Heart left ventricle (tissue), 16 donors: ENCODE results near the gene KRTAP5-1. TPM values are rescaled to one million over a fixed set of nuclear protein-coding genes. Genes with fewer than 3 reads are reported as not detected.
"Not testable (repeated sequence)": the region's sequence is repeated elsewhere in the genome, so short reads cannot be mapped to it uniquely, and the experiment has no call there.

ENCODE experiments used
- ATAC-seq, 4 donors: fragments of 200-7000 bp; cut with Tn5 transposase; one replicate each; pipeline ENCODE4 v1.9.1; 2020 to 2022; ENCODE audit warnings: moderate library complexity in 4 of 4, mild to moderate bottlenecking in 3 of 4, moderate number of reproducible peaks in 1 of 4
- DNase-seq, 5 donors: peaks; one replicate each; pipeline ENCODE4 v3.0.0-alpha.2; 2020
- H3K27ac ChIP-seq, 12 donors: fragments of 200-600 bp; sonication (generic) in 4 of 12; one replicate each; pipeline versions ENCODE4 v1.5.0 to v1.8.0; 2016 to 2022; ENCODE audit warnings: mild to moderate bottlenecking in 2 of 12
- H3K27me3 ChIP-seq, 9 donors: fragments of 200-600 bp; sonication (generic) in 2 of 9; one replicate each; pipeline versions ENCODE4 v1.5.1 to v1.8.0; 2016 to 2022; ENCODE audit warnings: mild to moderate bottlenecking in 3 of 9
- H3K36me3 ChIP-seq, 9 donors: fragments of 200-600 bp; sonication (generic) in 2 of 9; one replicate each; pipeline versions ENCODE4 v1.5.0 to v1.8.0; 2018 to 2022; ENCODE audit warnings: mild to moderate bottlenecking in 2 of 9
- H3K4me1 ChIP-seq, 12 donors: fragments of 200-600 bp; sonication (generic) in 4 of 12; one replicate each; pipeline versions ENCODE4 v1.5.0 to v1.8.0; 2016 to 2022; ENCODE audit warnings: mild to moderate bottlenecking in 3 of 12
- H3K4me3 ChIP-seq, 12 donors: fragments of 200-600 bp; sonication (generic) in 4 of 12; one replicate each; pipeline versions ENCODE4 v1.5.0 to v1.8.0; 2017 to 2022; ENCODE audit warnings: mild to moderate bottlenecking in 9 of 12, moderate library complexity in 4 of 12
- H3K9me3 ChIP-seq, 12 donors: fragments of 200-600 bp; sonication (generic) in 4 of 12; one replicate each; pipeline versions ENCODE4 v1.5.0 to v1.8.0; 2016 to 2022; ENCODE audit warnings: mild to moderate bottlenecking in 1 of 12
- CTCF ChIP-seq, 12 donors: fragments of 200-600 bp; sonication (generic) in 4 of 12; IDR thresholded peaks; one replicate each; pipeline versions ENCODE4 v1.5.0 to v1.8.0; 2018 to 2022; ENCODE audit warnings: antibody characterized with exemption in 12 of 12, mild to moderate bottlenecking in 5 of 12
- POLR2A ChIP-seq, 2 donors: fragments of 450-650 bp; IDR thresholded peaks; one replicate each; pipeline ENCODE4 v1.6.1; 2017; ENCODE audit warnings: antibody characterized with exemption in 2 of 2, mild to moderate bottlenecking in 2 of 2, moderate library complexity in 2 of 2
- WGBS, 4 donors: extraction: QIAGEN DNeasy Blood & Tissue Kit in 2 of 4; methylation state at CpG; one replicate each; pipeline versions ENCODE4 v1.1.5 to v1.1.7; 2013 to 2018; 5-methylcytosine and 5-hydroxymethylcytosine counted together
- intact Hi-C, 10 donors: fragments of 100-400 bp; cut with DNase I; formaldehyde crosslinking; loops; one replicate each; pipeline versions ENCODE4 v1.11.1 to v1.14.2; 2022
- polyA plus RNA-seq, 2 donors: library from polyadenylated mRNA; stranded (reverse); fragments of 200-250 nt; gene quantifications; one replicate each; pipeline ENCODE4 v1.2.3, GENCODE V29; 2013
- total RNA-seq, 9 donors: library from RNA; depleted of rRNA in 2 of 9; stranded (reverse); fragments of >200 nt in 2 of 9; fragmentation: NEBNext Ultra II Directional in 3 of 9; extraction: Animal tissue kit (Norgen Biotek cat#: 25700) in 3 of 9; gene quantifications; one replicate each; pipeline versions ENCODE4 v1.1.0 to v1.2.4, GENCODE V29; 2016 to 2023
- donor health status: ischemic (EF 13 %, LVEDD 7.1; RV severe dilation, severe dysfunction).
- donor health status: healthy with polysubstance abuse.
- donor health status: DM: no; HTN: yes; CAD: no.
- donor health status: DM: no; HTN: no; CAD: no.
- donor health status: ischemic (EF 25% LVEDD 6.9; RV normal size, moderate dysfunction).
- donor health status: ischemic (EF 25% LVEDD 5.7; RV mildly dilated, moderate dysfunction).
- donor health status: healthy.
- donor health status: DM: yes; HTN: yes; CAD: no.
- donor health status: ischemic (EF 35%, LVEDD 5.7; RV mildly dilated, moderate dysfunction).
- donor health status: nonischemic (EF 11% LVEDD 7.7; RV severe dilation, severe dysfunction).
- donor health status: DM: yes; HTN: yes; CAD: no.
- donor health status: PGD.
- donor health status: ischemic (EF 29% LVEDD 5.4; RV normal size, mild dysfunction).
- donor health status: nonischemic (EF 23%, LVEDD 6.1; RV moderate dilation, normal function).

Gene KRTAP5-1
- total and polyA plus RNA-seq, 11 donors, result not detected

DNA sequence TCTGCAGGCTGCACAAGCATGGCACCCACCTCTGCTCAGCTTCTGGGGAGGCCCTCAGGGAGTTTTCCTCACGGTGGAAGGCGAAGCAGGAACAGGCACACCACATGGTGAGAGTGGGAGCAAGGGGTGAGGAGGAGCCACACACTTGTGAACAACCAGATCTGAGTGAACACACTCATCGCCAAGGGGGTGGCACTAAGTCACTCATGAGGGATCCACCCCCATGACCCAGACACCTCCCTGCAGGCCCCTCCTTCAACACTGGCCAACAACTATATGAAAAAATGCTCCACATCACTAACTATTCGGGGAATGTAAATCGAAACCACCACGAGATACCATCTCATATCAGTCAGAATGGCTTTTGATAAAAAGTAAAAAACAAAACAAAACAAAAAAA lies 13.7 kb upstream of the KRTAP5-1 start:
- Histone ChIP-seq H3K27me3 (peaks cover 0 to 8% (median under 1%) of the 10 kb centered on the region in 9 donors), H3K36me3 (no peaks in the 10 kb centered on the region), H3K4me1 (peaks cover 0 to 10% (median 0%) of the 10 kb centered on the region in 12 donors), H3K27ac (no peak overlapping the region), H3K9me3 (no peaks in the 10 kb centered on the region), H3K4me3 (no peak overlapping the region)
- ATAC-seq (no peak), DNase-seq (no peak)
- intact Hi-C loops, result no loop called here
- 46 to 80% (median 68%) methylated on average over 5 to 6 of the region's 6 CpGs for WGBS, 4 donors
- no peak for TF ChIP-seq POLR2A (IDR thresholded peaks at IDR 0.05)
- TF ChIP-seq CTCF (IDR thresholded peaks at IDR 0.05), result no peak

DNA sequence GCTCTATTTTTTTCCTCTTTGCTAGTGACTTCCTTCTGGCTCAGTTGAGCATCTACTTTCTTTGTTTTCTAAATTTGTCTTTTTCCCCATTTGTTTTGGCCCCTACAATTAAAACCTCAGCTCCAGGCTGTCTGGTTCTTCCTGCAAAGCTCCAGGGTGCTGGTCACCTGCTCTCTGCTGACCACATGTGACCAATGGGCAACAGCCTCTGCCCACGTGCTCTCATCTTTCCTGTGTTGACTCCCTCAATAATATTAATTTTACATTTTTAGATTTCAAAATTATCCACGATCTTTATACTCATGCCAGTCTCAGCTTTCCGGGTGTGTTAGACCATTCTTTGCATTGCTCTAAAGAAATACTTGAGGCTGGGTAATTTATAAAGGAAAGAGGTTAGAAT lies 13.3 kb upstream of the KRTAP5-1 start:
- intact Hi-C loops, result not testable (repeated sequence)

DNA sequence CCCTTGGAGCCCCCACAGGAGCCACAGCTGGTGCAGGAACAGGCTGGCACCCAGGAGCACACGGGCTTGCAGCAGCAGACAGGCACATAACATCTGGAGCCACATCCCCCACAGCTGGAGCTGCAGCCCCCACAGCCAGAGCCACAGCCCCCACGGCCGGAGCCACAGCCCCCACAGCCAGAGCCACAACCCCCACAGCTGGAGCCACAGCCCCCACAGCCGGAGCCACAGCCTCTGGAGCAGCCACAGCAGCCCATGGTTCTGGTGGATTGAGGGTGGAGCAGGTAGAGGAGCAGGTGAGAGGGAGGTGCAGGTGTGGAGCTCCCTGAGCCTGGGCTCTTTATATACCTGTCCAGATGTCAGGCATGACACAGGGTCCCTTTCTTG lies 12.9 kb upstream of the KRTAP5-1 start, which contains the start of gene KRTAP5-2:
Gene KRTAP5-2 (minus strand): TSS at position 301 of the 387 bp plus-strand sequence. CDS start 44 bp downstream, at position 257.
- TF ChIP-seq CTCF (IDR thresholded peaks at IDR 0.05), result no peak
- TF ChIP-seq POLR2A (IDR thresholded peaks at IDR 0.05), result no peak
- ATAC-seq (no peak), DNase-seq (no peak)
- Histone ChIP-seq H3K36me3 (no peaks in the 10 kb centered on the region), H3K27me3 (peaks cover 0 to 5% (median 0%) of the 10 kb centered on the region in 9 donors), H3K4me1 (peaks cover 0 to 10% (median 0%) of the 10 kb centered on the region in 12 donors), H3K4me3 (no peak within 1 kb of the TSS), H3K27ac (no peak within 1 kb of the TSS), H3K9me3 (no peaks in the 10 kb centered on the region)
- intact Hi-C loops, result no loop called here
- WGBS, 4 donors, result 67 to 100% (median 73%) methylated on average over 1 to 4 of the region's 4 CpGs

More for the DNA sequence above, 13.3 kb upstream of the KRTAP5-1 start:
- not testable (repeated sequence) for H3K36me3 ChIP-seq, DNase-seq, H3K27ac ChIP-seq, ATAC-seq, H3K4me3 ChIP-seq, H3K4me1 ChIP-seq, H3K27me3 ChIP-seq, H3K9me3 ChIP-seq
- WGBS, 4 donors, result 85 to 88% (median 87%) methylated on average over 3 of the region's 3 CpGs

GRCh38 chr11:1597331-1597993 lies 12.4 kb upstream of the KRTAP5-1 start:
- H3K36me3 ChIP-seq, result no peaks in the 10 kb centered on the region
- peaks cover 0 to 10% (median 0%) of the 10 kb centered on the region in 12 donors for H3K4me1 ChIP-seq
- no peak for ATAC-seq
- H3K9me3 ChIP-seq, result no peaks in the 10 kb centered on the region
- WGBS, 4 donors, result 84 to 88% (median 86%) methylated on average over 9 to 10 of the region's 10 CpGs
- TF ChIP-seq POLR2A (IDR thresholded peaks at IDR 0.05) (no peak), CTCF (IDR thresholded peaks at IDR 0.05) (no peak)
- no peak overlapping the region for H3K27ac ChIP-seq
- peaks cover 0 to 5% (median 0%) of the 10 kb centered on the region in 9 donors for H3K27me3 ChIP-seq
- DNase-seq, result no peak
- intact Hi-C loops, result no loop called here
- no peak overlapping the region for H3K4me3 ChIP-seq

DNA sequence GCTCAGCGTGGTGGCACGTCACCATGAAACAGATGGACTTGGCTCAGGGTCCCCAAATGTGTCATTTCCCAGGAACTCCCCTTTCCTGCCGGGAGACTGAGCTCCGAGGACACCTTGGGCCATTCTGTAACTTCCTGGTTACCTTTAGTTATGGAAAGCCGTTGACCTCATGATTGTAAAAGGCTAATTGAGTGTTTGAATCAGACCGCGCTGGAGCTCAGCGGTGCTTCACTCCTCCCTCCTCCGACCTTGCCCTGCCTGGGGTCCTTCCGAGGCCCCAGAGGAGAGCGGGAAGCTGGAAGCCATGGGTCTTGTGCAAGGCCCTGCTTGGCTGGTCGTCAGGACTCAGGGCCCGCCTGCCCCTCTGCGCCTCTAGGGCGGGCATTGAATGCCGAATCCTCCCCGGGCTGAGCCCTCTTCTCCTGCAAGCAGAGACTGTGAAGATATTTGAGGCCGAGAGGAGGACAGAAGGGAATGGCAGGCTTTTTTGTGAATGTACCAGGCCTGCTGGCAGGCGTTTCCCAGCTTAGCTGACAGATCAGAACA lies 11.6 kb upstream of the KRTAP5-1 start:
- H3K36me3 ChIP-seq, H3K27ac ChIP-seq, DNase-seq, intact Hi-C loops, H3K4me3 ChIP-seq, H3K9me3 ChIP-seq, H3K4me1 ChIP-seq, H3K27me3 ChIP-seq: not testable (repeated sequence)
- WGBS, 4 donors, result 60 to 71% (median 62%) methylated on average over 17 to 19 of the region's 19 CpGs
- ATAC-seq, result peak in 1 of 4 donors; percentile 82

- not testable (repeated sequence) for H3K9me3 ChIP-seq, DNase-seq, H3K36me3 ChIP-seq, H3K4me1 ChIP-seq, H3K27me3 ChIP-seq, H3K4me3 ChIP-seq, H3K27ac ChIP-seq
- intact Hi-C loops, result loop anchor here in 2 of 10 donors (2.0 kb wide), 1 partner anchor 33 kb away; the partner anchor contains the start of gene KRTAP5-5 (in 2 of the 2)
- ATAC-seq, result peak in 1 of 4 donors; percentile 15
- WGBS, 4 donors, result 43 to 49% (median 47%) methylated on average over 11 of the region's 11 CpGs
Observed at GRCh38 chr11:1595994-1596575, 11.0 kb upstream of the KRTAP5-1 start.
